Liver (tissue), 9 donors: ENCODE results near the gene SLC22A3. TPM values are rescaled to one million over a fixed set of nuclear protein-coding genes. Genes with fewer than 3 reads are reported as not detected.

Experiments used
- DNase-seq: peaks from one replicate; pipeline ENCODE4 v3.0.0-alpha.2; 2017; ENCODE audit warnings: low spot score
- H3K27ac ChIP-seq, 2 donors: one replicate each; pipeline ENCODE4 v1.7.0; 2013; ENCODE audit warnings: inconsistent platforms in 2 of 2, low read length in 2 of 2, control low read depth in 1 of 2, low read depth in 1 of 2, mild to moderate bottlenecking in 1 of 2
- H3K27me3 ChIP-seq, 4 donors: one replicate each; pipeline versions ENCODE4 v1.6.1 to v1.7.0; 2013; ENCODE audit warnings: low read length in 3 of 4, inconsistent platforms in 1 of 4, mild to moderate bottlenecking in 1 of 4, moderate library complexity in 1 of 4; ENCODE audit not compliant: control insufficient read depth in 4 of 4, insufficient read depth in 4 of 4
- H3K36me3 ChIP-seq, 4 donors: one replicate each; pipeline versions ENCODE4 v1.6.1 to v1.7.0; 2013; ENCODE audit warnings: low read length in 3 of 4, mild to moderate bottlenecking in 3 of 4, low read depth in 1 of 4, moderate library complexity in 1 of 4; ENCODE audit not compliant: control insufficient read depth in 4 of 4, insufficient read depth in 3 of 4
- H3K4me1 ChIP-seq, 4 donors: one replicate each; pipeline versions ENCODE4 v1.6.1 to v1.7.0; 2013; ENCODE audit warnings: low read length in 3 of 4, mild to moderate bottlenecking in 3 of 4, moderate library complexity in 1 of 4; ENCODE audit not compliant: control insufficient read depth in 4 of 4, insufficient read depth in 4 of 4
- H3K4me3 ChIP-seq, 3 donors: one replicate each; pipeline versions ENCODE4 v1.6.1 to v1.7.0; 2013; ENCODE audit warnings: low read length in 3 of 3, control low read depth in 1 of 3, low read depth in 1 of 3, mild to moderate bottlenecking in 1 of 3
- H3K9ac ChIP-seq, 2 donors: one replicate each; pipeline ENCODE4 v1.7.0; 2013; ENCODE audit warnings: low read length in 2 of 2, mild to moderate bottlenecking in 2 of 2, moderate library complexity in 2 of 2, control low read depth in 1 of 2, low read depth in 1 of 2
- H3K9me3 ChIP-seq, 4 donors: one replicate each; pipeline versions ENCODE4 v1.6.1 to v1.7.0; 2013; ENCODE audit warnings: low read length in 3 of 4; ENCODE audit not compliant: control insufficient read depth in 4 of 4
- ATF3 ChIP-seq: IDR thresholded peaks from 2 replicates; pipeline ENCODE4 v1.6.1; 2016; ENCODE audit warnings: antibody characterized with exemption
- CTCF ChIP-seq: fragments of 150-350 bp; IDR thresholded peaks from 2 replicates; pipeline ENCODE4 v1.5.1; 2017; ENCODE audit warnings: improper control_type of control experiment, low read depth, low read length; ENCODE audit not compliant: missing input control
- EGR1 ChIP-seq, 2 donors: IDR thresholded peaks; 2 replicates each; pipeline ENCODE4 v1.6.1; 2016 to 2018; ENCODE audit warnings: antibody characterized with exemption in 2 of 2, low read depth in 2 of 2
- FOXA1 ChIP-seq: IDR thresholded peaks from 2 replicates; pipeline ENCODE4 v1.6.1; 2016; ENCODE audit warnings: antibody characterized with exemption
- FOXA2 ChIP-seq: IDR thresholded peaks from 2 replicates; pipeline ENCODE4 v1.6.1; 2016; ENCODE audit warnings: antibody characterized with exemption
- GABPA ChIP-seq, 2 donors: IDR thresholded peaks in 1 of 2; conservative IDR thresholded peaks in 1 of 2; 2 replicates each; pipeline ENCODE4 v1.6.1; 2016; ENCODE audit warnings: antibody characterized with exemption in 2 of 2, mild to moderate bottlenecking in 1 of 2, moderate library complexity in 1 of 2
- HNF4A ChIP-seq, 2 donors: conservative IDR thresholded peaks; 2 replicates each; pipeline ENCODE4 v1.6.1; 2016; ENCODE audit warnings: antibody characterized with exemption in 2 of 2, mild to moderate bottlenecking in 2 of 2
- HNF4G ChIP-seq: IDR thresholded peaks from 2 replicates; pipeline ENCODE4 v1.6.1; 2016; ENCODE audit warnings: antibody characterized with exemption
- MAX ChIP-seq: IDR thresholded peaks from 2 replicates; pipeline ENCODE4 v1.6.1; 2016; ENCODE audit warnings: antibody characterized with exemption
- RAD21 ChIP-seq, 2 donors: IDR thresholded peaks; 2 replicates each; pipeline ENCODE4 v1.6.1; 2016; ENCODE audit warnings: antibody characterized with exemption in 2 of 2, mild to moderate bottlenecking in 2 of 2
- RXRA ChIP-seq, 2 donors: IDR thresholded peaks; 2 replicates each; pipeline ENCODE4 v1.6.1; 2017 to 2018; ENCODE audit warnings: antibody characterized with exemption in 2 of 2, mild to moderate bottlenecking in 1 of 2
- SP1 ChIP-seq: IDR thresholded peaks from 2 replicates; pipeline ENCODE4 v1.6.1; 2018; ENCODE audit warnings: antibody characterized with exemption, mild to moderate bottlenecking
- YY1 ChIP-seq: IDR thresholded peaks from 2 replicates; pipeline ENCODE4 v1.6.1; 2016; ENCODE audit warnings: antibody characterized with exemption, mild to moderate bottlenecking
- ZBTB33 ChIP-seq: IDR thresholded peaks from 2 replicates; pipeline ENCODE4 v1.6.1; 2016; ENCODE audit warnings: antibody characterized with exemption
- WGBS: extraction: QIAGEN DNeasy Blood & Tissue Kit; methylation state at CpG from one replicate; pipeline ENCODE4 v1.1.7; 2013; 5-methylcytosine and 5-hydroxymethylcytosine counted together
- polyA plus RNA-seq, 2 donors: library from polyadenylated mRNA; stranded (reverse) in 1 of 2; unstranded in 1 of 2; fragments of 200-250 nt in 1 of 2; fragments of >200 nt in 1 of 2; fragmentation: Nextera tagmentation in 1 of 2; extraction: Ambion mirVana in 1 of 2; gene quantifications; one replicate each; pipeline versions ENCODE4 v1.2.1 to v1.2.3, GENCODE V29; 2013 to 2015
- total RNA-seq, 2 donors: library from RNA; depleted of rRNA; stranded (reverse); fragments of >200 nt; gene quantifications; one replicate each; pipeline ENCODE4 v1.2.3, GENCODE V29; 2014
- donor health status: healthy.
- donor health status: healthy.
- donor health status: healthy.
- donor health status: healthy.
- donor health status: healthy.

SLC22A3 gene
- total and polyA plus RNA-seq, 4 donors, result 7.6 to 40.9 (median 19.4) TPM

GRCh38 chr6:160412993-160413392 is 64.8 kb downstream of the SLC22A3 start:
- peaks cover 0 to 7% (median 3%) of the 10 kb centered on the region in 4 donors for H3K36me3 ChIP-seq
- TF ChIP-seq SP1, result no peak
- TF ChIP-seq ATF3, result no peak
- TF ChIP-seq EGR1 (IDR thresholded peaks at IDR 0.05; ENCODE audit: low read depth in 2 of 2), result no peak
- TF ChIP-seq RXRA (IDR thresholded peaks at IDR 0.05), result no peak
- TF ChIP-seq GABPA (IDR thresholded peaks at IDR 0.05 in 1 of 2, conservative IDR thresholded peaks at IDR 0.05 in 1 of 2), result no peak
- TF ChIP-seq MAX, result no peak
- no peak for TF ChIP-seq RAD21 (IDR thresholded peaks at IDR 0.05)
- no peak for TF ChIP-seq YY1
- no peak for TF ChIP-seq ZBTB33
- H3K4me3 ChIP-seq, result no peak overlapping the region
- H3K4me1 ChIP-seq, result peaks cover 0 to 2% (median 0%) of the 10 kb centered on the region in 4 donors
- H3K27ac ChIP-seq, result no peak overlapping the region
- no peak overlapping the region for H3K9ac ChIP-seq
- DNase-seq, result no peak
- H3K9me3 ChIP-seq, result no peaks in the 10 kb centered on the region
- H3K27me3 ChIP-seq, result no peaks in the 10 kb centered on the region
- 89% methylated on average over 2 of the region's 2 CpGs for WGBS

- Histone ChIP-seq H3K27ac (no peak overlapping the region), H3K27me3 (no peaks in the 10 kb centered on the region), H3K4me3 (no peak overlapping the region), H3K4me1 (no peaks in the 10 kb centered on the region), H3K9me3 (no peaks in the 10 kb centered on the region), H3K36me3 (peaks cover 0 to 9% (median 3%) of the 10 kb centered on the region in 4 donors), H3K9ac (no peak overlapping the region)
- DNase-seq, result no peak
- WGBS, result 91% methylated on average over 1 of the region's 1 CpG
- TF ChIP-seq RXRA (IDR thresholded peaks at IDR 0.05) (no peak), FOXA2 (no peak), YY1 (no peak), FOXA1 (no peak), HNF4G (no peak), MAX (no peak), CTCF (no peak), HNF4A (conservative IDR thresholded peaks at IDR 0.05) (no peak), SP1 (no peak)
These were observed 69.0 kb downstream of the SLC22A3 start for GRCh38 chr6:160417146-160417545.

GRCh38 chr6:160417550-160417949 is 69.4 kb downstream of the SLC22A3 start:
- Histone ChIP-seq H3K27ac (no peak overlapping the region), H3K36me3 (peaks cover 0 to 7% (median 3%) of the 10 kb centered on the region in 4 donors), H3K27me3 (no peaks in the 10 kb centered on the region), H3K4me3 (no peak overlapping the region), H3K9me3 (no peaks in the 10 kb centered on the region), H3K4me1 (no peaks in the 10 kb centered on the region), H3K9ac (no peak overlapping the region)
- TF ChIP-seq CTCF (no peak), ATF3 (no peak), HNF4A (conservative IDR thresholded peaks at IDR 0.05) (no peak)
- no peak for DNase-seq
